Measurements from ENCODE around the gene SLCO3A1.
A peak's percentile ranks its signal among the peaks of the same experiment; 100 is the strongest.

SLCO3A1 gene

GRCh38 chr15:91916051-91916450, 62.5 kb downstream of the SLCO3A1 start:
- no peak for DNase-seq

GRCh38 chr15:91917686-91918360, 64.3 kb downstream of the SLCO3A1 start:
- DNase-seq, result no peak

GRCh38 chr15:91919014-91919534, 65.6 kb downstream of the SLCO3A1 start:
- DNase-seq, result no peak

GRCh38 chr15:91921188-91921842, 67.8 kb downstream of the SLCO3A1 start:
- DNase-seq, result no peak

GRCh38 chr15:91921843-91922198, 68.3 kb downstream of the SLCO3A1 start:
- no peak for DNase-seq

GRCh38 chr15:91922646-91923547, 69.4 kb downstream of the SLCO3A1 start:
- no peak for DNase-seq

- no peak for DNase-seq
Observed at GRCh38 chr15:91924183-91924582, 70.7 kb downstream of the SLCO3A1 start.

- no peak for DNase-seq
Observed at GRCh38 chr15:91924837-91925495, 71.5 kb downstream of the SLCO3A1 start.

GRCh38 chr15:91925794-91926193, 72.3 kb downstream of the SLCO3A1 start:
- DNase-seq, result no peak

GRCh38 chr15:91926908-91927270, 73.4 kb downstream of the SLCO3A1 start:
- DNase-seq, result peak; percentile 37

GRCh38 chr15:91927585-91927984, 74.1 kb downstream of the SLCO3A1 start:
- no peak for DNase-seq

GRCh38 chr15:91928675-91929074, 75.2 kb downstream of the SLCO3A1 start:
- DNase-seq, result no peak

GRCh38 chr15:91929509-91929908, 76.0 kb downstream of the SLCO3A1 start:
- DNase-seq, result no peak

GRCh38 chr15:91930092-91930491, 76.6 kb downstream of the SLCO3A1 start:
- no peak for DNase-seq

- DNase-seq, result no peak
Observed at GRCh38 chr15:91936182-91936775, 82.8 kb downstream of the SLCO3A1 start.

GRCh38 chr15:91936927-91937326, 83.4 kb downstream of the SLCO3A1 start:
- DNase-seq, result no peak

- no peak for DNase-seq
Observed at GRCh38 chr15:91938136-91938535, 84.6 kb downstream of the SLCO3A1 start.

- no peak for DNase-seq
Observed at GRCh38 chr15:91939403-91939831, 85.9 kb downstream of the SLCO3A1 start.

- DNase-seq, result no peak
Observed at GRCh38 chr15:91940496-91941381, 87.2 kb downstream of the SLCO3A1 start.

- DNase-seq, result no peak
Observed at GRCh38 chr15:91941871-91942658, 88.6 kb downstream of the SLCO3A1 start.

Measured in NCI-H1436 (cell line).